ENCODE results near the gene KTN1.

GRCh38 chr14:55604488-55604887 is 24.5 kb downstream of the KTN1 start:
- no peak for TF ChIP-seq CTCF (IDR thresholded peaks at IDR 0.05; ENCODE audit: borderline replicate concordance, extremely low read depth, low read length, poor library complexity, severe bottlenecking)
- TF ChIP-seq EZH2 (IDR thresholded peaks at IDR 0.05; ENCODE audit: borderline replicate concordance, low read depth, low read length, severe bottlenecking), result no peak
